ENCODE data around the gene TTC28.

The TTC28 gene

DNA sequence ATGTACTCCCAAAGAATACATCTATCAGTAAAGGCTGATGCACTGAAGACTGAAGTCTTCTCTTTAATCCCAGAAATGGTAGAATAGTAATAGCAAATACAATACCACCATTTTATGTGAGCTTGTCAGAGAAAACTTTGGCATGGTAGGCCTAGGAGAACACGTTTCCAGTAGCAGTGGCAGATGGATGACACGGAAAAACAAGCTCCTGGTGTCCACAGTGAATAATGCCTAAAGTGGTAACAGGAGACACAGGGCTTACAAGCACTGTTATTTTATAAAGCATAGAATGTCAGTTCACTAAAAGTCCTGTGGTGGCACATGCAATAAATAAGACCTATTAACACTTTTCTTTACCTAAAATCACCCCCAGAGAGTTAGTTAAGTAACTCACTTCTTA lies 277.6 kb downstream of the TTC28 start:
- Histone ChIP-seq H3K4me3 (ENCODE audit: low read length, poor library complexity, severe bottlenecking) (no peak overlapping the region), H3K27me3 (ENCODE audit: insufficient read depth, low read length, poor library complexity, severe bottlenecking) (no peaks in the 10 kb centered on the region), H3K4me1 (ENCODE audit: insufficient read depth, low read length, poor library complexity, severe bottlenecking) (peaks cover 9% of the 10 kb centered on the region), H3K36me3 (ENCODE audit: insufficient read depth, low read length) (peaks cover 19% of the 10 kb centered on the region), H3K9ac (ENCODE audit: low read depth, low read length, poor library complexity, severe bottlenecking) (no peak overlapping the region), H3K9me3 (ENCODE audit: insufficient read depth, low read depth, low read length) (no peaks in the 10 kb centered on the region), H3F3A (ENCODE audit: low read depth) (no peaks in the 10 kb centered on the region), H2AFZ (ENCODE audit: low read length) (no peak overlapping the region), H3K9me2 (replicated peaks; ENCODE audit: low read depth, low read length) (no peaks in the 10 kb centered on the region), H3K79me2 (ENCODE audit: insufficient read depth, low read length) (peaks cover 95% of the 10 kb centered on the region), H3K4me2 (ENCODE audit: low read depth, low read length, poor library complexity, severe bottlenecking) (no peak overlapping the region), H4K20me1 (ENCODE audit: insufficient read depth, low read length, poor library complexity, severe bottlenecking) (peaks cover 60% of the 10 kb centered on the region)
- TF ChIP-seq EZH2phosphoT487 (IDR thresholded peaks at IDR 0.05; ENCODE audit: borderline replicate concordance), result no peak
- TF ChIP-seq, protein P1, sequence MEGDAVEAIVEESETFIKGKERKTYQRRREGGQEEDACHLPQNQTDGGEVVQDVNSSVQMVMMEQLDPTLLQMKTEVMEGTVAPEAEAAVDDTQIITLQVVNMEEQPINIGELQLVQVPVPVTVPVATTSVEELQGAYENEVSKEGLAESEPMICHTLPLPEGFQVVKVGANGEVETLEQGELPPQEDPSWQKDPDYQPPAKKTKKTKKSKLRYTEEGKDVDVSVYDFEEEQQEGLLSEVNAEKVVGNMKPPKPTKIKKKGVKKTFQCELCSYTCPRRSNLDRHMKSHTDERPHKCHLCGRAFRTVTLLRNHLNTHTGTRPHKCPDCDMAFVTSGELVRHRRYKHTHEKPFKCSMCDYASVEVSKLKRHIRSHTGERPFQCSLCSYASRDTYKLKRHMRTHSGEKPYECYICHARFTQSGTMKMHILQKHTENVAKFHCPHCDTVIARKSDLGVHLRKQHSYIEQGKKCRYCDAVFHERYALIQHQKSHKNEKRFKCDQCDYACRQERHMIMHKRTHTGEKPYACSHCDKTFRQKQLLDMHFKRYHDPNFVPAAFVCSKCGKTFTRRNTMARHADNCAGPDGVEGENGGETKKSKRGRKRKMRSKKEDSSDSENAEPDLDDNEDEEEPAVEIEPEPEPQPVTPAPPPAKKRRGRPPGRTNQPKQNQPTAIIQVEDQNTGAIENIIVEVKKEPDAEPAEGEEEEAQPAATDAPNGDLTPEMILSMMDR (conservative IDR thresholded peaks at IDR 0.05; ENCODE audit: low read length), result no peak

DNA sequence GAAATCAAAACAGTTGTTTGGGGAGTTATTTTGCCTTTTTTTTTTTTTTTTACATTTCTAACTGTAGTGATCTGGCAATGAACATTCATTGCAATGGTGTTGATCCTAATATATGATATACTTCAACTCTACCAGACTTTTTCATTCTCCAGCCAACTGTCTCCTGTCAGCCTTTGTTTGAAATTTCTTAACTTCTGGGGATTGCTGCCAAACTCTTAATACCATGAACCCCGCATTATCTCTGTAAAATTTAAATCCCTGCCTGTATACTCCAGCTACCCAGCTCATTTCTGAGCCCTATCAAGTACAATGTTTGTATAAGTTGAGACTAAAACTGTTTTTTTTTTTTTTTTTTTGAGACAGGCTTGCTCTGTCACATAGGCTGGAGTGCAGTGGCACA lies 280.7 kb downstream of the TTC28 start:
- no peaks in the 10 kb centered on the region for H3K9me3 ChIP-seq (ENCODE audit: insufficient read depth, low read depth, low read length)
- peaks cover 97% of the 10 kb centered on the region for H3K79me2 ChIP-seq (ENCODE audit: insufficient read depth, low read length)
- H3K36me3 ChIP-seq (ENCODE audit: insufficient read depth, low read length), result peaks cover 4% of the 10 kb centered on the region
- H3K9ac ChIP-seq (ENCODE audit: low read depth, low read length, poor library complexity, severe bottlenecking), result no peak overlapping the region
- H3K4me2 ChIP-seq (ENCODE audit: low read depth, low read length, poor library complexity, severe bottlenecking), result no peak overlapping the region
- H3K4me3 ChIP-seq (ENCODE audit: low read length, poor library complexity, severe bottlenecking), result no peak overlapping the region
- H3K9me2 ChIP-seq (replicated peaks; ENCODE audit: low read depth, low read length), result no peaks in the 10 kb centered on the region
- no peaks in the 10 kb centered on the region for H3K27me3 ChIP-seq (ENCODE audit: insufficient read depth, low read length, poor library complexity, severe bottlenecking)
- TF ChIP-seq, protein P1 (conservative IDR thresholded peaks at IDR 0.05; ENCODE audit: low read length), result no peak
- no peak for TF ChIP-seq EZH2phosphoT487 (IDR thresholded peaks at IDR 0.05; ENCODE audit: borderline replicate concordance)
- peaks cover 21% of the 10 kb centered on the region for H3K4me1 ChIP-seq (ENCODE audit: insufficient read depth, low read length, poor library complexity, severe bottlenecking)
- H3F3A ChIP-seq (ENCODE audit: low read depth), result no peaks in the 10 kb centered on the region
- no peak overlapping the region for H2AFZ ChIP-seq (ENCODE audit: low read length)
- peaks cover 77% of the 10 kb centered on the region for H4K20me1 ChIP-seq (ENCODE audit: insufficient read depth, low read length, poor library complexity, severe bottlenecking)

DNA sequence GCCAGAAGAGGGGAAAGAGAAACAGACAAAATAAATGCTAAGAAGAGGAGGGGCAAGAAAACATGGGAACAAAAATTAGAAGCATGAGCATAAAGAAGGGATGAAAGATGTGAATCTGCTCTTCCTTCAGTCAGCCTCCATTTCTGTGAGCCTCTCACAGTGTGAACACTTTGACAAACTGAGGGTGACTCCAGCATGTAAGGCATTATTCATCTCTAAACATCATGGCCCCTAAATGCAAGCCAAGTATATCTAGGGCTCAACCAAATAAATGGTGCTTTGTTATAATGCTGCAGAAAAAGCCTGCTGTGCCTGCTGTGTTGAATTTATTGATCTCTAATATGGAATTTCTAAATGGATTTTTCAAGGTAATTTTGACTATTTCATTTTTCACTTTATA lies 281.3 kb downstream of the TTC28 start:
- peaks cover 4% of the 10 kb centered on the region for H3K36me3 ChIP-seq (ENCODE audit: insufficient read depth, low read length)
- H3F3A ChIP-seq (ENCODE audit: low read depth), result no peaks in the 10 kb centered on the region
- no peak overlapping the region for H3K9ac ChIP-seq (ENCODE audit: low read depth, low read length, poor library complexity, severe bottlenecking)
- no peaks in the 10 kb centered on the region for H3K9me3 ChIP-seq (ENCODE audit: insufficient read depth, low read depth, low read length)
- H4K20me1 ChIP-seq (ENCODE audit: insufficient read depth, low read length, poor library complexity, severe bottlenecking), result peaks cover 74% of the 10 kb centered on the region
- H3K9me2 ChIP-seq (replicated peaks; ENCODE audit: low read depth, low read length), result no peaks in the 10 kb centered on the region
- no peak overlapping the region for H3K4me2 ChIP-seq (ENCODE audit: low read depth, low read length, poor library complexity, severe bottlenecking)
- TF ChIP-seq EZH2phosphoT487 (IDR thresholded peaks at IDR 0.05; ENCODE audit: borderline replicate concordance), result no peak
- TF ChIP-seq, protein P1 (conservative IDR thresholded peaks at IDR 0.05; ENCODE audit: low read length), result no peak
- no peak overlapping the region for H2AFZ ChIP-seq (ENCODE audit: low read length)
- no peak overlapping the region for H3K4me3 ChIP-seq (ENCODE audit: low read length, poor library complexity, severe bottlenecking)
- peaks cover 99% of the 10 kb centered on the region for H3K79me2 ChIP-seq (ENCODE audit: insufficient read depth, low read length)
- H3K27me3 ChIP-seq (ENCODE audit: insufficient read depth, low read length, poor library complexity, severe bottlenecking), result no peaks in the 10 kb centered on the region
- H3K4me1 ChIP-seq (ENCODE audit: insufficient read depth, low read length, poor library complexity, severe bottlenecking), result peaks cover 21% of the 10 kb centered on the region

All from Loucy (cell line).